Glomerular visceral epithelial cell (primary cell): Measurements from ENCODE around the gene CSNK1A1L.

Source experiments
- DNase-seq: peaks from one replicate; pipeline ENCODE4 v3.0.0-alpha.2; 2016; ENCODE audit errors: extremely low spot score

Gene CSNK1A1L

DNA sequence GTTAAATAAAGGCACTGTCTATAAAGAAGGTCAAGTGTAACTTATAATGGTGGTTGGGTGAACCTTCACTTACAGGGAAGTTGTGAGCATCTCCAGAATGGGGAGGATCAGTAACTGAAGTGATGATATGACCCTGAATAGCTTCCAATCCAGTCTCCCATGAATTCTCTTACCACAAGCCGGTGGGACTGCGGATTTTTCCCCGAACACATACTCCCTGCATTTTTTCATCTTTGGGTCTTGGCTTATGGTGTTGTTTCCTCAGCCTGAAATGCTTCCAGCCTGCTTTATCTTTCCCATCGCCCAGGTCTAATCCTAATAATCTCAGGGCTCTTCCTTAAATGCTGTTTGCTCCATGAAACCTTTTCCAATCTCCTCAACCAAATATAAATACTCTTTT is 2.0 kb upstream of the CSNK1A1L start:
- DNase-seq: no peak

DNA sequence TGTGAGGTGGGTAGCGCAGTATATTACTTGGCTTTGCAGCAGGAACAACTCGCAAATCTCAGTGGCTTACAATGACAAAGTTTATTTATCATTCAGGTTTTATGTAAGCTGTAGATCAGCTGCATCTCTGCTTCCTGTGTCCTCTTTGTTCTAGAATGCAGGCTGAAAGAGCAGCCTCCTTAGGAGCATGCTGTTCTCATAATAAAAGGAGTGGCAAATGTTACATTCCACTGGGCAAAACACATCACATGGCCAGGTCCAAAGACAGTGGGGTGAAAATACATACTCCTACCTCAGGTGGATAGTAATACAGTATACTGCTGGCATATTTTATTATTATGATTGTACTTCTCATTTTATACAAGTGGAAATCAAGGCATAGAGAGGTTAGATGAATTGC is 1.2 kb upstream of the CSNK1A1L start:
- no peak for DNase-seq

DNA sequence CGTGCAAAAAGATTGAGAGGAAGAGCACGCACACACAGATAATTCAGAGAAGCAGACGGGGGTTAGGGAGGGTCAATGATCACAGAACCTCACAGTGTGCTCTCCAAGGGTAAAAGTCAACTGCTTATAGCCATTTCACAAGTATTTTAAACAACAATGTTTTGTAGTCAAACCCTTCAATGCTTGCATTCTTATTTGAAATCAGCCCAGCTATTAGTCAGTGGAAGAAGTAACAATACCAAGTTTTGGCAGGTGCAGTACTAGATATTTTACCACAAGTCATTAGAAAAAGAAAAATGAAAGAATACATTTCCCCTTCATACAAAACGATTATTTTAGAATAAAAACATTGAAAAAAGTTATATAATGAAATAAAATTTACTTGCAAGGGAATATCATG is 2.6 kb downstream of the CSNK1A1L start:
- no peak for DNase-seq

DNA sequence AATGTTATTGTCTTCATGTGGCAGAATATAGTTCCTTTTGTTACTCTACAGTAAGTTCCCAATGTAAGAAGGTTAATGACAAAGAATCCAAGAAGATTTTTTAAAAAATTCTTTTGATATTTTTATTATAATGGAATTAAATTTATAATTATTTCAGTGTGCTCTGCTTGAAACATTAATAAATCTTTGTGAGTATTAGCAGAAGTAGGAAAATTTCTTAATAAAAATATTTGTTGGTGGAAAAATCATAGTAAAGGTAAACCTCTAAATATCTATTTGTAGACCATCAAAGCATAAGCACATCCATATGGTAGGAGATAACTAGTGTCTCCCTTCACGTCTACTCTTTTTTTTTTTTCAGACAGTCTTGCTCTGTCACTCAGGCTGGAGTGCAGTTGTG is 4.3 kb downstream of the CSNK1A1L start:
- DNase-seq: no peak

DNA sequence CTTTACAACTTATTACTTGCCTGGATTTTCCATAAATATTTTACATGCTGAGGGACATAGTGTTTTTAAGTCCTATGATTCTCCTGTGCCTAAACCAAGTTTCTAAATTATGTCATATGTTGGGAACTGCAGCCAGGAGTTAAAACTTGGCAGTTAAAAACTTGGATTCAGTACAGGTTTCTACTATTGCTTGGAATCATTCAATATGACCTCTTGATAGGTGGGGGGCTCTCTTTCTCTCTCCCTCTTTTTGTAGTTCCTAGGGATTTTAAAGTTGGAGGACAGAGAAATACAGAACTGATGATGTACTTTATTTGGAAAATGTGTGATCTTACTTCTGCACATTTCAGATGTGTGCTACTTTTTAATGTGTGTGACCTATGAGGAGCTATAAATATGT is 4.7 kb downstream of the CSNK1A1L start:
- no peak for DNase-seq

DNA sequence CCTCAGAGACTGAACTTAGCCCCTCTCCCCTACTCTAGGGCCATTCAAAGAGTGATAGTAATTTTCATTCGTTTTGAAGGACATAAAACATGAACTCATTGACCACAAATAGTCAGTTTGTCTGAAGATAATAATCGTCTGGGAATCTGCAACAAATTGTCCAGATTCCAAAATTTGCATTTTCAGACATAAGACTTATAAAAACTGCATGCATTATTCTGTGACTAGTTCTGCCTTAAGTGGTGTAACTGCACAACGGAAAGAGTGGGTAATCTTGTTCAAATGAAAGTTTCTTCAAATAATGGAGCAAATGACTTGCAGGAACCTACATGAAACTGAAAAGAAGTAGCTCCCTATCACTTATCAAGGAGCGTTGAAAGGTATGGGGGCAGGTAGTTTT is 8.4 kb downstream of the CSNK1A1L start:
- DNase-seq: no peak

DNA sequence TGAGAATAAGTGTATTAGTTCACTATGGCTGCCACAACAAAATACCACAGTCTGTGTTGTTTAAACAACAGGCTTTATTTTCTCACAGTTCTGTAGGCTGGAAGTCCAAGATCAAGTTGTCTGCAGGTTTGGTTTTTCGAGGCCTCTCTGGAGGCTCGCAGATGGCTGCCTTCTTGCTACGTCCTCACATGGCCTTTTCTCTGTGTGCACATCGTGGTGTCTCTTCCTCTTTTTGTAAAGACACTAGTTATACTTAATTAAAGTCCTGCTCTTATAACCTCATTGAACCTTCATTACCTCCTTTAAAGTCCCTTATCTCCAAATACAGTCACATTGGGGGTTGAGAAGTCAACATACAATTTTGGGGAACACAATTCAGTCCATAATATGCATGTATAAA is 10.6 kb downstream of the CSNK1A1L start:
- DNase-seq: no peak

DNA sequence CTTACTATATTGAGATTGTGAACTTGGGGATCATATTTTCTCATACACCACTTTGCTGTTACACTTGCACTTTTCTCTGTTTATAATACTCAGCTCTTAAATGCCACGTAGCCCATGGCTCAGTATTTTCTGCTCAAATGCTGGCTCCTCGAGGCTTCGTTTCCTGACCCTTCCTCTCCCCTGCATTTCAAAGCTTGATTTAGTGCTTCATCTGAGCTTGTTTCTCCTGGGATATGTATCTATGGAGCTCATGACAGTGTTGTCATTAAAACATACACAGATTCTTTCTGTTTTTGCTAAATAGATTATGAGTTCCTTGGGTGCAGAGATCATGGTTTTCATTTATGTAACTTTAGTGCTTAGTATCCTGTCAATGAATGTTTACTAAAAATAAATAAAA is 11.4 kb downstream of the CSNK1A1L start:
- no peak for DNase-seq

DNA sequence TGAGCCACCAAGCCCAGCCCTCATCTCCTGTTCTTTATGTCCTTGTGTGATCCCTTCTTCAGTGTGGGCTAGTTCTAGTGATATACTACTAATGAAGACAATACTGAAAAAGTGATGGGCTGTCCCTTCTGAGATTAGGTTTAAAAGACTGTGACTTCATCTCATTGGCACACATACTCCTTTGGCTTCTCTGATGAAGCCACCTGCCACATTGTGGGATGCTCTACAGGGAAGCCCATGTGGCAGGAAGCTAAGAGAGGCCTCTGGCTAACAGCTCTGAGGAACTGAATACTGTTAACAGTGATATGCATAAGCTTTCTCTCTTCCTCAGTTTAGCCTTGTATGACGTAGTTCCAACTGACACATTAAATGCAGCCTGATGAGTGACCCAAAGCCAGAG is 13.6 kb downstream of the CSNK1A1L start:
- DNase-seq: no peak

DNA sequence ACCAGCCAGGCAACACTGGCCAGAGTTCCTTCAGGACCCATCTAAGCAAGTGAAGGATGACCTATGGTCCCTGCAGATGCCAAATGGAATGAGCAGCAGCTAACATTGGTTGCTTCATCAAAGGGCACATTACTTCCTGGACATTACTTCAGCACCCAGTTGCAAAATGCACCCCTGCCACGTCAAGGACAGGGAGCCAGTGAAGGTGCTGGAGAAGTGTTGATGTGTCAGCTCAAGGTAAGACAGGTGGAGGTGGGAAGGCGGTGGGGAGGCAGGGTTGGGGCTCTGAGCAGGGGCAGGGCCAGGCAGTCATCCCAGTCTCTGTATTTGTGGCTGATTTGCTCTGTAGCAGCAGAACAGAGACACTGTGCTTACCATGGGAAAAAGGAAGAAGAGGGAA is 14.6 kb downstream of the CSNK1A1L start:
- DNase-seq: no peak

DNA sequence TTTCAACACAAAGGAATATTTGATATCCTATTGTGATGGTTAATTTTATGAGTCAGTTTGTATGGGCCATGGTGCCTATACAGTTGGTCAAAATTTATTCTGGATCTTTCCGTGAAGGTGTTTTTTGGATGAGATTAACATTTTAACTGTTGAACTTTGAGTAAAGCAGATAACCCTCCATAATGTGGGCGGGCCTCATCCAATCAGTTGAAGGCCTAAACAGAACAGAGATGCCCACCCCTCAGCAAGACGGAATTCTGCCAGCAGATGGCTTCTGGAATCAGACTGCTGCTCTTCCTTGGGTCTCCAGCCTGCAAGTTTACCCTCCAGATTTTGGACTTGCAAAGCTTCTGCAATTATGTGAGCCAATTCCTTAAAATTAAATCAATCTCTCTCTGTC is 16.0 kb downstream of the CSNK1A1L start:
- DNase-seq: no peak

DNA sequence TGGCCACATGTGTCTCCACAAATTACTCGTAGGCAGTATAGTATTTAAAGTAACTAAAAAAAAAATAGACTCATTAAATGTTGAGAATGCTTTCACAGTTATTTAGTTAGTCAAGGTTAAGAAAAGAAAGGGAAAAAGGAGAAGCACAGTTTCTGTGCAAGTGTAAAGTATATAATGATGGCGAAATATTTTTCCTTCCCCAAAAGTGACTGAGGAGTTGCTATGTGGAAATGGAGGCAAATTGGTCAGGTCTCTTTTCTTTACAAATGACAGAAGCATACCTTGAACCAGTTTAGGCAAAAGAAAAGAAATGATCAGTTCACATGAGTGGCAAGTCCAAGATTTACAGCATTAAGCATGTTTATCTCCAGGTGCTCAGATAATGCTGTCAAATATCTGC is 18.0 kb downstream of the CSNK1A1L start:
- no peak for DNase-seq

DNA sequence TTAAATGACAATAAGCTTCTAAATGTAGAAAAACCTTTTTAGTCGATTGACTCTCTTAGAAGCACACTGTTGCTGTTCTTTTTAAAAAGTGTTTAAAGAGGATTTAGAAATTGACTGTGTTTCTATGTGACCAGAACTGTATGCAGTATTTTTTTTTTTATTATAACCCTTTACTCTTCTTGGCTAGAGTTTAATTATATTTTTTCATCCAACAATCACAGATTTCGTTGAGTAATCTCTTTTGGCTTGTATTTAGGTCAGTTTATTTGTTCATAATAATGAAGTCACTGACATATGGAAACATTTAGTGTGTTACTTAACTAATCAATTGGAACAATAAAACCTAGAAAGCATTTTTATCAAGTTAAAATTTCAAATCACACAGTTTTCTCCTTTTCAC is 19.9 kb downstream of the CSNK1A1L start:
- no peak for DNase-seq

DNA sequence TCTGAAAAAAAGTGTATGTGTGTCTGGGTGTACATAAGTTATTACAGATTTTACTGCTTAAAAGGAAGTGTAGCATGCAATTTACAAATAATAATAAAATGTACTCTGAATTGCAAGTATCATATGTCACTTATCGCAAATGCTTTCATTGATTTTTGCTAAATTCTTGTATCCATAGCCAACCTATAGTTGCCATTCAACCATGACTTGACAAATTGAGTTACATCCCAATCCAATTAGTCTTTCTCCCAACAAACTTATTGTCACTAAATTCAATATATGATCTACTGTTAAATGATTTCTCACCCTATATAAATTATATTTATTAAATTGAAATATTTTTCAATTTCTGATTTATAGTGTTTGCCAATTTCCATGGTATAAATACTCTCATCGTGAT is 28.6 kb downstream of the CSNK1A1L start:
- DNase-seq: no peak

DNA sequence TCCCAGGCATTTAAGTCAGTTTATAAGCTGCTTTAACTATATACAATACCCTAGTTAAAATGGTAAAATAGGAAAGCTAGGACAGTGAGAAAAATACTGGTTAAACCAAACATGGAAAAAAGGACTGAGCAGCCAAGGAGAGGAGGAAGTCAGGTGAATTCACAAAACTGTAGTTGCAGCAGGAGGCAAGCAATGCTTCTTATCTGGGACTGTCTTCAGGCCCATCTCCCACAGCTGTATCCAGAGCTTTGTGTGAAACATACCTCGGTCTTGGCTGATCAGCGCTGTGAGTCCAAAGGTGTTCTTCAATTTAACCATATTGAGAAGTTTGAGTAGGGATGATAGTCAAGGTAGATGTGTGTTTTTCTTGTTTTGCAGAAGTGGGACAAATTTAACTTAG is 30.3 kb downstream of the CSNK1A1L start:
- no peak for DNase-seq

DNA sequence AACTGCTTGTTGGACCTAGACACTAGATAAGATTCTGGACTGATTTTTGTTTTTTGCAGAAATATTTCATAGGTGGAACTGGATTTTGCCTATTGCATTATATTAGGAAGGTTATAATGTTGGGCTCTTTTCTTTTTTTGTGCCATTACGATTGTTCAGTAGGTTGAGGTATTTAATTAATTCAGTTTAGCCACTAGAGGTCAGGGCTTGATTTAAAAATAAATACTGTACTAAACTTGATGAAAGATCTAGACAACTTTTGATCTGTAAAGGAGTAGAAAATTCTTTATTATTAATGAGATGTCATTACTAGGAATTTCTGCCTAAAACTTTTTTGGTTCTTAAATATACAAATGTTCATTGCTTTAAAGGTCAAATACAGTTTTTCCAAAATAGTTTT is 30.8 kb downstream of the CSNK1A1L start:
- DNase-seq: peak; percentile 30

DNA sequence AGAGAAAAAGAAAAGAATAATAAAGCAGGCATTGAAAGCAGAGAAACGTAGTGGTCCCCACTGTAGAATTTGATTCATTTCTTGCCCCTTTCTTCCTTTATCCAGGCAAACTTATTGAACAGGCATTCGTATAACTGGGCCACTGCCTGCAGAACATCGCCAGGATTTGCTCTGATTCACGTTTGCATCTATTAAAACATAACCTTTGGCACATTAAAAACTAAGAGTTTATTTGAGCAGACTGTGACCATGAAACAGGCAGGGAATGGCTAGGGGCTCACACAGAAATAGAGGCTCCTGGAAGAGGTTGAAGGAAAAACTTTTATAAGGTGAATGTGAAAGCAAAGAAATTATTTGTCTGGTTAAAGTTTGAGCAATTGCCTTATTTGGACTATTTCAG is 33.4 kb downstream of the CSNK1A1L start:
- DNase-seq: no peak

DNA sequence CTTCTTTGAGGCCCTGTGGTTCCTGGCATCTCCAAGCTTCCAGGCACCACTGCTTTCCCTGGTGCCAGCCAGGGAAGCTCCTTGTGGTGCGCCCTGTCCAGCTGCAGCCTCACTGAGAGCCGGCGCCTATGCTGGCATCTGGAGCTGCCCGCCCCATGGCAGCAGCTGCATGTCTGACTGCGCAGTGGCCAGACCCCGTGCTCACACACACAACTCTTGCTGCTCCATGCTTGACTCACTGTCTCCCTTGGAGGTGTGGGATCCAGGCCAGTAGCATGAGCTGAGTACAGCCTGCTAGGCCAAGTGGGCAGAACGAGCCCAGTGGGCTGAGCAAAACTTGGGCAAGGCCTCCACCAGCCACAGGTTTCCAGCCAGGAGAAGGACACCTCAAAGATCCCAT is 34.5 kb downstream of the CSNK1A1L start:
- DNase-seq: no peak

DNA sequence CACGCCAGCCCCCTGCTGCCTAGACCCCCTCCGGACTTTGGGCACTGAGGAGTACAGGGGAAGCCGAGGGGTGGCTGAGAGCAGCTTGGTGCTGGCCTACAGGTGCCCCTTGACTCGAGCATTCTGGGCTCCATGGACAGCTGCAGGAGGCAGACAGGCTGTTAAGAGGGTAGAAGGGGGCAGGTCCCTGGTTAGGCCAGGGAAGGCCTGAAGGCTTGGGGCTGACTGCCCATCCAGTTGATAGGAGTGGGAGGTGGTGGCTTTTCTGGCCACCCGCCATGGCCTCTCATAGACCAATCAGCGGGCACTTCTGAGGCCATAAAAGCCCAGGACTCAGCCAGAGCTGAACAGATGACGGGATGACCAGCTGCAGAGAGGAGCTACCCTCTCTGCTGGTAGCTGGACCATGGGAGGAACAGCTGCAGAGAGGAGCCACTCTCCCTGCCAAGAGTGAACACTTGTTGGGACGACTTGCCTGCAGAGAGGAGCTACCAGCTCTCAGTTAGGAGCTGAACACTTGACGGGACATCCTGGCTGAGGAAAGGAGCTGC is 35.2 kb downstream of the CSNK1A1L start:
- DNase-seq: no peak

DNA sequence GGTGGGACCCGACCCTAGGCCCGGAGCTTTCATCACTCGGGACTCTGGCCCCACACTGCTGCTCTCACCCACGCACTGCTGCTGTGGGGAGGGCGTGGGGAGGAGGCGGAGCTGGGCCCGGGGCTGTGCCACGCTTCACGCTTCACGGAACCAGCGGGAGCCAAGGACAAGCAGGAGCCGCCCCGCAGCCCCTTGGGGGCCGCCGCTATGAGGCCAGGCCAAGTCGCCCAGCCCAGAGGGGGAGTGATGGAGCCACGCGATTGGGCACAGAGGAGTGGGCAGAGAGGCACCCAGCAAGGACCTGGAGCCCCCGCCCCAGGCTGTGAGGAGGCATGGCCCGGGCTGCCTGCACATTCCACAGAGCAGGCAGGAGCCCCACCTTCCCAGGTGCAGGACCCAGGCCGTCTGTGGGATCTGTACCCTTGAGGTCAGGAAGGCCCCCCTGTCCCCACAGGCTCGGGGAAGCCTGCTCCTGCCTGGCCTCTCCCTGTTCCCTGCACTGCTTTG is 35.8 kb downstream of the CSNK1A1L start:
- no peak for DNase-seq

DNA sequence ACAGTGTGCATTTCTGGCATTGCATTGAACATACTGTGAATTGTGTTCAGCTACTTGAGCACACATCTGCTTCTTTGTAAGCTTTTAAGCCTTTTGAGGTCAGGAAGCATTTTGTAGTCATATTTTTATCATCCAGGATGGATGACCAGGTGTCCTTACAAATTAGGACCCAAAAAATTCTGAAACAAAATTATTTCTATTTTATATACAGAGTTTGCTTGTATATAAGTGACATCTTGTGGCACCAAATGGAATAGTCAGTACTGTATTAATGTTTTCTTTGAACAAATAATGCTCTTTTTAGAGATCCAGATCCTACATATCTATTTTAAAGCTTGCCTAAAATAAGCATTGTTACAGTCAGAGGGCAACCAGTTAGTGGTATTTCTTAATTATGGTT is 36.5 kb downstream of the CSNK1A1L start:
- DNase-seq: no peak

DNA sequence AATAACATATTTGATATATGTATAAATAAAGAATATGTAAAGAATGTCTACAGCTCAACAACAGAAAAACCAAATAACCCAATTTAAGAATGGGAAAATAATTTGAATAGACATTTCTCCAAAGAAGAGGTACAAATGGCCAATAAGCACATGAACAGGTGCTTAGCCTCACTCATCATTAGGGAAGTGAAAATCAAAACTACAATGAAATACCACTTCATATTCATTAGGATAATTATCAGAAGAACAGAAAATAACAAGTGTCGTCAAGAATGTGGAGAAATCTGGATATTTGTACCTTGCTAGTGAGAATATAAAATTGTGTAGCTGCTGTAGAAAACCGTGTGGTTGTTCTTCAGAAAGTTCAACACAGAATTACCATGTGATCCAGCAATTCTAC is 37.6 kb downstream of the CSNK1A1L start:
- no peak for DNase-seq

DNA sequence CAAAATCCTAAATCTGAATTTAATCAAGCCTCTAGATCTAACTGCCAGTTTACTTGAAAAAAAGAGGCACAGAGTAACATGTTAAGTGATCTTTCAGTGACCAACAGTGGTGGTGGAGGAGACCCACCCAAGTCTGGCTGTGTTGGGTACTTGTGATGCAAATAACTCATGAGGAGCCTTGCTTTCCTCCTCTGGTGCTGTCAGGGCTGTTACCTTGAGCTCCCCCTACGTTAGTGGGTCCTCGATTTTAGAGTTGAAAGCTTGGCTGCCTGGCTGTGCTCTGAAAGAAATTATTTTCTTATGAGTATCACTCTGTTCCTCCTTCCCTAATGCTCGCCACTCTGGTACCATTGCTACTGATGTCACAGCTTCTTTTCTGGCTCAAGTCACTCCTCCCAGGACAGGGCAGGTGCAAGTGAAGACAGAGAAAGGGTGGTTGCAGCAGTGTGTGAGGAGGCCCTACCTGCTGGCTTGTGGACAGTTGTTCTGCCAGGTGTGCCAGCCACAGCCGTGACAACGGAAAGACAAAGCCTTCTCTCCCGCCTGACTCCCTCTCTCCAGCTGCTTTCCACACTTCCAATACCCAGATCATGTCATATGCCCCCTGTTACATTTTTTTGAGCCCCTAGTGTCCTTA is 39.5 kb downstream of the CSNK1A1L start:
- DNase-seq: no peak

DNA sequence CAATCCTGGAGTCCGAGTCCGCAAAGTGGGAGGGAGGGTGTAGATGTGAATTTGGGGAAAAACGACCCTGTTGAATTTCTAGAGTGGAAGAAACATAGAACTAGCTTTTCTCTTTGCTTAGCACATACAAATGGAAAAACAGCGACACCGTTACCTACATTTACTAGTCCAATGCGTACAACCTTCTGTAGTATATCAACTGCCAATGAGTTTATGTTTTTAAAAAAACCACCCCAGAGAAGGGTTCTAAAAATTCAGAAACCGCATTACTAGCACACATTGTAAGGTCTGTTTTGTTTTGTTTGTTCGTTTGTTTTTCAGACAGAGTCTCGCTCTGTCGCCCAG is 45.6 kb downstream of the CSNK1A1L start:
- no peak for DNase-seq
